Coronary artery (tissue), 2 donors: ENCODE data around the gene COPZ1.
A peak's percentile ranks its signal among the peaks of the same experiment; 100 is the strongest.
"Not testable (repeated sequence)": the region's sequence is repeated elsewhere in the genome, so short reads cannot be mapped to it uniquely, and the experiment has no call there.

ENCODE experiments used
- DNase-seq: peaks from one replicate; pipeline ENCODE4 v3.0.0-alpha.2; 2017; ENCODE audit warnings: low spot score
- H3K27ac ChIP-seq, 2 donors: fragments of 200-600 bp; sonication (generic); one replicate each; pipeline ENCODE4 v1.5.1; 2016 to 2019
- H3K4me3 ChIP-seq: fragments of 200-600 bp; sonication (generic); 2 replicates; pipeline ENCODE4 v1.5.1; 2016; ENCODE audit warnings: mild to moderate bottlenecking, moderate library complexity
- CTCF ChIP-seq: fragments of 200-600 bp; sonication (generic); IDR thresholded peaks from one replicate; pipeline ENCODE4 v1.5.1; 2019; ENCODE audit warnings: antibody characterized with exemption

COPZ1 gene

GRCh38 chr12:54282949-54283593 is 41.9 kb upstream of the COPZ1 start:
- no peak for DNase-seq
- no peak for TF ChIP-seq CTCF
- H3K4me3 ChIP-seq = peak overlapping the region; percentile 74
- H3K27ac ChIP-seq = peak overlapping the region in 1 of 2 donors; percentile 7

DNA sequence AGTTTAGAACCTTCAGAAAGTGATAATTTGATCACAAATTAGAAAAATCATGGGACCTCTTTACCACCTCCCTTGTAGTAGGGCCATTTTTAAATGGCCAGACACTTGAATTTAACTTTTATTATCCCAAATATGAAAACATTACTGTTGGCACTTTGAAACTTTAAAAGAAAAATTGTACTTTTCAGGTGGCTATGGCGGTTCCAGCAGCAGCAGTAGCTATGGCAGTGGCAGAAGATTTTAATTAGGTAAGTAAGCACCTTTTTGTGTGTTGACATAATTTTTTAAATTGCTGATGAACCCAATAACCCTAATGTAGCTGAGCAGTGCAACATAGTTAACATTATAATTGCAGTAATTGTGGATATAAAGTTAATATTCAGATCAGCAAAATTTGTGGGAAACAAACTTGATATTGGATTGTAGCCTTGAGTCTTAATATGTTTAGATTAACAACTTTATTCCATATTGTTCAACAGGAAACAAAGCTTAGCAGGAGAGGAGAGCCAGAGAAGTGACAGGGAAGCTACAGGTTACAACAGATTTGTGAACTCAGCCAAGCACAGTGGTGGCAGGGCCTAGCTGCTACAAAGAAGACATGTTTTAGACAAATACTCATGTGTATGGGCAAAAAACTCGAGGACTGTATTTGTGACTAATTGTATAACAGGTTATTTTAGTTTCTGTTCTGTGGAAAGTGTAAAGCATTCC is 40.7 kb upstream of the COPZ1 start:
- peak overlapping the region; percentile 74 for H3K4me3 ChIP-seq
- DNase-seq, H3K27ac ChIP-seq: not testable (repeated sequence)

- H3K4me3 ChIP-seq = peak overlapping the region; percentile 50
Observed at GRCh38 chr12:54285150-54286041, 39.5 kb upstream of the COPZ1 start.

GRCh38 chr12:54286042-54287030 is 38.6 kb upstream of the COPZ1 start:
- H3K27ac ChIP-seq = no peak overlapping the region
- DNase-seq = no peak
- peak overlapping the region; percentile 50 for H3K4me3 ChIP-seq
- no peak for TF ChIP-seq CTCF

More at GRCh38 chr12:54285150-54286041, 39.5 kb upstream of the COPZ1 start:
- no peak overlapping the region for H3K27ac ChIP-seq
- DNase-seq = no peak
- no peak for TF ChIP-seq CTCF

GRCh38 chr12:54287261-54288157 is 37.4 kb upstream of the COPZ1 start:
- no peak for DNase-seq
- no peak overlapping the region for H3K4me3 ChIP-seq
- no peak for TF ChIP-seq CTCF
- H3K27ac ChIP-seq = no peak overlapping the region

DNA sequence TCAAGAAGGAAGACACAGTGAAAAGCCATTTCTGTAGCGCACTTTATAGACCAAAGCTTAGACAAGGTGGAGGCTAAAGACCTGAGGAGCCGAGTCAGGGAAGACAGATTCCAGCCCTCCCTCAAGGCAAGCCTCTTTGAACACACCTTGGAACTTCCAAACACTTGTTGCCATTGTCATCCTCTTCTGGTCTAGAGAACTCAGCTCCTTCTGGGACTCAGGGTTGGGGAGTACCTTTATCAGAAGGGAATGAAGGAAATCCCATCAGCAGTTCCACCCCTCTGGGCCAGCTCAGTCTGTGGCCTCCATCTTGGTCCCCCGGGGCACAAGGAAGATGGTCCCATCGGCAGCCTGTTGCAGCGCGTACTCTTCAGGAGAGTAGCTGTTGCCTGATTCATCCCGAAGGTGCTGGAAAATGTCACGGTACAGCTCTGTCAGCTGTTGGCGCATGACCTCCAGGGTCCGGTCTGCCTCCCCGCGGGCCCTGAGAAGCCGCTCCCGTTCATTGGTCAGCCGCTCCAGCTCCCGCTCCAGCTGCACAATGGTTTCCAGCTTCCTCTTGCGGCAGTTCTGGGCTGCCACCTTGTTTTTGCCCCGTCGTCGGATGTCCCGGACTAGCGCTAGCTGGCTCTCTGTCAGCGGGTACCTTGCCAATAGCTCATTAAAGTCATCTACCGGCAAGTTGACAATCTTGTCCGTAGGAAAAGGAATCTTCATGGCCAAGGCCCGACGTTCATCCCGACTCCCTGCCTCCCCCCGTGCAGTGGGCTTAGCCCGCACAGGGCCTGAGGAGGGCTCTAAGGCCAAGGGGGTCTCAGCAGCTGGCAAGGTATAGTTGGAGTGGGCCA is 32.6 kb upstream of the COPZ1 start:
- no peak for TF ChIP-seq CTCF
- H3K4me3 ChIP-seq = no peak overlapping the region
- no peak overlapping the region for H3K27ac ChIP-seq
- no peak for DNase-seq
